NCI-H146 (cell line): ENCODE results near the gene ANKIB1.

Experiments
- DNase-seq: peaks from one replicate; lab custom pipeline; 2025; lab: John Stamatoyannopoulos, UW

The ANKIB1 gene

GRCh38 chr7:92448205-92448747 lies 202.5 kb downstream of the ANKIB1 start:
- DNase-seq, result peak; percentile 72
